Cardiac fibroblast (primary cell): ENCODE results near the gene PPP1R37.
A peak's percentile ranks its signal among the peaks of the same experiment; 100 is the strongest.

Experiments
- DNase-seq, 2 donors: peaks; one replicate each; pipeline versions ENCODE4 v3.0.0 to v3.0.0-alpha.2; 2010; ENCODE audit warnings: low read depth in 2 of 2
- H3K4me3 ChIP-seq, 2 donors: replicated peaks in 1 of 2; 1 replicate in 1 of 2; 2 replicates in 1 of 2; pipeline ENCODE4 v1.5.1; 2011; ENCODE audit warnings: low read depth in 2 of 2, low read length in 2 of 2, mild to moderate bottlenecking in 2 of 2, moderate library complexity in 1 of 2
- TF ChIP-seq, protein P1 (sequence below): IDR thresholded peaks from one replicate; pipeline ENCODE4 v1.5.1; 2011; ENCODE audit warnings: low read depth, mild to moderate bottlenecking, low read length, inconsistent platforms

Gene PPP1R37

DNA sequence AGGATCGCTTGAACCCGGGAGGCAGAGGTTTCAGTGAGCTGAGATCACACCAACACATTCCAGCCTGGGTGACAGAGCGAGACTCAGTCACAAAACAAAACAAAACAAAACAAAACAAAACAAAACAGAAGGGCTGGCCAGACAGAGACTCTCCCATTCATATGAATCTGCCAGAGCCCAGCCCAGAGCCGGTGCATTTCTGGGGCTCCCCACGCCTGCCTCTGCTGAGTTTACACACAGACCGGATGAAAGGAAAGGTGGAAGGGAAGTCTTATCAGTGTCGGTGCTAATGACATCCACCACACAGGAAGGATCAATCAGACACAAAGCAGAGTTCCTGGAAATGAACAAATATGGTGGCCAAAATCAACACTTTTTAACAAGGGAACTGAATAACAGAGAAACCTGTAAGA, 78.2 kb downstream of the PPP1R37 start:
- TF ChIP-seq, protein P1, sequence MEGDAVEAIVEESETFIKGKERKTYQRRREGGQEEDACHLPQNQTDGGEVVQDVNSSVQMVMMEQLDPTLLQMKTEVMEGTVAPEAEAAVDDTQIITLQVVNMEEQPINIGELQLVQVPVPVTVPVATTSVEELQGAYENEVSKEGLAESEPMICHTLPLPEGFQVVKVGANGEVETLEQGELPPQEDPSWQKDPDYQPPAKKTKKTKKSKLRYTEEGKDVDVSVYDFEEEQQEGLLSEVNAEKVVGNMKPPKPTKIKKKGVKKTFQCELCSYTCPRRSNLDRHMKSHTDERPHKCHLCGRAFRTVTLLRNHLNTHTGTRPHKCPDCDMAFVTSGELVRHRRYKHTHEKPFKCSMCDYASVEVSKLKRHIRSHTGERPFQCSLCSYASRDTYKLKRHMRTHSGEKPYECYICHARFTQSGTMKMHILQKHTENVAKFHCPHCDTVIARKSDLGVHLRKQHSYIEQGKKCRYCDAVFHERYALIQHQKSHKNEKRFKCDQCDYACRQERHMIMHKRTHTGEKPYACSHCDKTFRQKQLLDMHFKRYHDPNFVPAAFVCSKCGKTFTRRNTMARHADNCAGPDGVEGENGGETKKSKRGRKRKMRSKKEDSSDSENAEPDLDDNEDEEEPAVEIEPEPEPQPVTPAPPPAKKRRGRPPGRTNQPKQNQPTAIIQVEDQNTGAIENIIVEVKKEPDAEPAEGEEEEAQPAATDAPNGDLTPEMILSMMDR = no peak
- no peak overlapping the region for H3K4me3 ChIP-seq
- peak; percentile 20 to 22 for DNase-seq

DNA sequence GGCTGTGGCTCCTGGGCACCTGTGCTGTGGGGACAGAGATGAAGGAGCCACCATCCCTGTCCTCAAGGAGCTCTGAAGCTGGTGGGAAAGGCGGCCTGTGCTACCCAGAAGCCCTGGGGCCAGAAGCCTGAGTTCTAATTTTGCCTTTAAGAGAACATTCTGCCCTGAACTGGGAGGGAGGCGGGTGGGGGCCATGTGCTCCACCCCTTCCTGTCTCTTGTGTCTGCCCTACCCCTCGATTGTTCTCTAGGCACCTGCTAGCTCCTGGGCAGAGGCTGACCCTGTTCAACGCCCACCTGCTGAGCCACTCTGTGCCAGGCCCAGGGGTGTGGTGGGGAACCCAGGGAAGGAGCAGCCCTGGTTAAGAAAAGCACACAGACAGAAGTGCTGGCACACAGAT, 79.2 kb downstream of the PPP1R37 start:
- no peak for DNase-seq
- H3K4me3 ChIP-seq = no peak overlapping the region

DNA sequence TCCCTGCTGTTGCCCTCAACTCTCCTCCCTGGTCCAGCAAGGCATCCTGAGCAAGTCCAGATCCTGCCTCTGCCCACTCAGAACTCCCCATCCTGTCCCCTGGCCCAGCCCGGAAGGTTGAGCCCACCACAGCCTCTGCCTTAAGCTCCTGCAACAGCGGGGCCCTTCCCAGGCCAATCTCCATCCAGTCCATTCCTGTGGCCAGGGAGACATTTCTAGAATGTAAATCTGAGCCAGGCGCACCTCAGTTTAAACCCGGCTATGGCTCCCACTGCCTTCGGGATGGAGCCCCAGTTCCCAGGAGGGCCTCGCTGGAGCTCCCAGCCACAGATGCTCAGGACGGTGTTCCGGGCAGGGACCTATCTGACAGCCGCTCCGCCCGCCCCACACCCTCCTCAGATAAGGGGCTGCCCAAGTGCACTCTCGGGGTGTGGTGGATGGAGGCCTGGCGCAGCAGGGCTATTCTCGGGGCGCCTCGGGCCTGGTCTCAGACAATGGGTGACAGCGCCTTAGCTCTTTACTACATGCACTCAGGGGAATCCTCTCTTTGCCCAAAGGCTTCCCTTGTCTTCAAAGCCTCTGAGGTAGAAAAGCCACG, 79.7 kb downstream of the PPP1R37 start:
- no peak overlapping the region for H3K4me3 ChIP-seq

More for the DNA sequence above, 79.2 kb downstream of the PPP1R37 start:
- TF ChIP-seq, protein P1 = no peak

GRCh38 chr19:45173816-45174215, 80.8 kb downstream of the PPP1R37 start:
- TF ChIP-seq, protein P1 = no peak
- no peak for DNase-seq
- H3K4me3 ChIP-seq = no peak overlapping the region

More for the DNA sequence above, 79.7 kb downstream of the PPP1R37 start:
- no peak for DNase-seq
- TF ChIP-seq, protein P1 = no peak

DNA sequence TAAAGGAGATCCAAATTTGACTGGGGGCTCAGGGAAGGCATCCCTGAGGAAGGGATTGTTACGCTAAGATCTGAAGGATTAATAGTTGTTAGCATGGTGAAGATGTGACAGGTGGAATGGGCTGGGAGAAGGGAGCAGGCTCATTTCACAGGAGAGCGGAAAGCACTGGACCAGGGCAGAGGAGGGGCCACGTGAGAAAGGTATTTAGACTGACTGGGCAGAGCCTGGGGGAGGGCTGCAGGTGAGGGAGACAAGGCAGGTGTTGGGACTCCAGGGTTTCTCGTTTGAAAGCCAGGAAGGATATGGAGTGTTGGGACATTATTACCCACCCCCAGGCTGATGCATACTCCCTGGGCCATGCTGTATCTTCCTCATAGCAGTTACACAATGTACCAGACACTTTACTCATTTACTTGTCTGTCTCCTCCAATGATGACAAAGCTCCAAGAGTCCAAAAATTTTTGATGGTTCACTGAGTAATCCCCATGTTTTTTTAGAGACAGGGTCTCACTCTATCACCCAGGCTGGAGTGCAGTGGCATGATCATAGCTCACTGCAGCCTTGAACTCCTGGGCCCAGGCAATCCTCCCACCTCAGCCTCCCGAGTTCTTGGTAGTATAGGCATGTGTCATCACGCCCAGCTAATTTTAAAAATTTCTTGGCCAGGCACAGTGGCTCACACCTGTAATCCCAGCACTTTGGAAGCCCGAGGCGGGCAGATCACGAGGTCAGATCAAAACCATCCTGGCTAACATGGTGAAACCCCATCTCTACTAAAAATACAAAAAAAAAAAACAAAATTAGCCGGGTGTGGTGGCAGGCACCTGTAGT, 82.8 kb downstream of the PPP1R37 start:
- H3K4me3 ChIP-seq = no peak overlapping the region
- TF ChIP-seq, protein P1 = no peak

GRCh38 chr19:45177817-45178261, 84.9 kb downstream of the PPP1R37 start, which contains the start of gene TRAPPC6A:
Gene TRAPPC6A (minus strand): TSS chr19:45178237. CDS start chr19:45178218, 19 bp downstream.
- TF ChIP-seq, protein P1 = no peak
- peak within 1 kb of the TSS; percentile 88 to 89 for H3K4me3 ChIP-seq
- DNase-seq = peak in 1 of 2 donors; percentile 91

More for the DNA sequence above, 82.8 kb downstream of the PPP1R37 start:
- DNase-seq = peak in 1 of 2 donors; percentile 61
